ES-I3 (cell line): ENCODE measurements around the gene KIF6.
A peak's percentile ranks its signal among the peaks of the same experiment; 100 is the strongest.

Source experiments
- H3K36me3 ChIP-seq: 2 replicates; pipeline ENCODE4 v1.6.1; 2013; ENCODE audit warnings: mild to moderate bottlenecking, low read length, control low read depth, moderate library complexity; ENCODE audit not compliant: insufficient read depth
- H3K4me1 ChIP-seq: 2 replicates; pipeline ENCODE4 v1.6.1; 2013; ENCODE audit warnings: mild to moderate bottlenecking, control low read depth, low read length; ENCODE audit not compliant: insufficient read depth
- H3K9ac ChIP-seq: 2 replicates; pipeline ENCODE4 v1.6.1; 2013; ENCODE audit warnings: low read depth, mild to moderate bottlenecking, low read length, moderate library complexity
- H3K9me3 ChIP-seq: 2 replicates; pipeline ENCODE4 v1.6.1; 2013; ENCODE audit warnings: mild to moderate bottlenecking, low read length, moderate library complexity; ENCODE audit not compliant: control insufficient read depth, insufficient read depth

The KIF6 gene

DNA sequence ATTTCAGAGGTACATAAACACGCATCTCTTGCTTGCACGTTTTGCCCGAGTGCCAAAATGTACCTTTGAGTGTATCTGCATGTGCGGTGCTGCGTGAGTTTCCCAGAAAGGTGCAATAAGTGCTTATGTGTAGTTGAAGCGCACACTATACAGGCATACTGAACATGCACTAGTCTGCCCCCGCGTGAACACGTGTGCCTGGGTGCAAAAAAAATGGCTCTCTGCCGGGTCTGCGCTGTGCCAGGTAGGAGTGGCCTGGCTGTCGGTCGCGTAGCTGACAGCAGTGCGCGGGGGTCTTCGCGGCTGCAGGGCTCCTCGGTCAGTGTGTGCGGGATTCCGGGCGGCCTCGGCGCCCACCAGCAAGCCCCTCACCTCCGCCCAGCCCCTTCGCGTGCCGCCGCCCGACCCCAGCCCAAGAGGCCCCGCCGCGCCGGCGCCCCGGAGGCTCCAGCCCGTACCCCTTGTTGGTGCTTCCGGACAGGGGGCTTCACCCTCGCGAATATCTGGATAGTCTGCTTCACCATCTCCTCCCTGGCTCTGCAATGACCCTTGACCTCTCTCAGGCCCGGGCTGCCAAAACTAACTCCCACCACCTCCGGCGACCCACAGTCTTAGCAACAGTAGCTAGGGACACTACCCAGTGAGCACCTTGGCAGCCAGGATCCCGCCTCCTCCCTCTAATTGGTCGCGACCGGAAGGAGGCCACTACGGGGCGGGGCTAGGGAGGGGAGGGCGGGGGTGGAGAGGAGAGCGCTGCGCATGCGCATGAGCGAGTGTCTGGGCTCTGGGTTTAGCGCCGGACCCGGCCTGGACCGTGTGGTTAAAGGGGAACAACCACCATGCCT is at the start of gene KIF6:
Gene KIF6 (minus strand): TSS at position 622 of the 845 bp plus-strand sequence. CDS start 98 bp downstream, at position 524.
- no peaks in the 10 kb centered on the region for H3K36me3 ChIP-seq
- peak within 1 kb of the TSS; percentile 82; the same call in 1 of the 2 replicates for H3K9ac ChIP-seq
- H3K4me1 ChIP-seq = 0 out of 2 replicates have a peak, but pooled peaks cover 3% of the 10 kb centered on the region
- H3K9me3 ChIP-seq = no peaks in the 10 kb centered on the region

DNA sequence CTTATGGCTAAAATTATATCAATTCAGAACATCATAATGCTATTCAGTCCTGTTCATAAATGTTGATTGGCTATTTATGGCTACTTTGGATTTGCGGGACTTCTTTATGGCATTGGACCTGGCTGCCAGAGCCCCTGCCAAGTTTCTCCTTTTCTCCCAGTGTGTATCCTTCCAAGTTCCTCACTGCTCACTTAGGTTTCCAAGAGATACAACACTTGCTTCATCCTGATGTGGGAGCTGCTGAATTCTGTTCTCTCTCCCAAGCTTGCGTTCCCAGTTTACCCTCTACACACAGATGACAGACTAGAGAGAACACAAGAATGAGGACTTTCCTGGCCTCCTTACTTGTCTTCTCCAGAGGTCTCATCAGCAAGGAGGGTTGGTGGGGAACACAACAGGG is 48.6 kb upstream of the KIF6 start:
- no peaks in the 10 kb centered on the region for H3K36me3 ChIP-seq
- peaks cover 5% of the 10 kb centered on the region; the same call in 1 of the 2 replicates for H3K4me1 ChIP-seq
- no peak overlapping the region for H3K9ac ChIP-seq
- H3K9me3 ChIP-seq = no peaks in the 10 kb centered on the region

DNA sequence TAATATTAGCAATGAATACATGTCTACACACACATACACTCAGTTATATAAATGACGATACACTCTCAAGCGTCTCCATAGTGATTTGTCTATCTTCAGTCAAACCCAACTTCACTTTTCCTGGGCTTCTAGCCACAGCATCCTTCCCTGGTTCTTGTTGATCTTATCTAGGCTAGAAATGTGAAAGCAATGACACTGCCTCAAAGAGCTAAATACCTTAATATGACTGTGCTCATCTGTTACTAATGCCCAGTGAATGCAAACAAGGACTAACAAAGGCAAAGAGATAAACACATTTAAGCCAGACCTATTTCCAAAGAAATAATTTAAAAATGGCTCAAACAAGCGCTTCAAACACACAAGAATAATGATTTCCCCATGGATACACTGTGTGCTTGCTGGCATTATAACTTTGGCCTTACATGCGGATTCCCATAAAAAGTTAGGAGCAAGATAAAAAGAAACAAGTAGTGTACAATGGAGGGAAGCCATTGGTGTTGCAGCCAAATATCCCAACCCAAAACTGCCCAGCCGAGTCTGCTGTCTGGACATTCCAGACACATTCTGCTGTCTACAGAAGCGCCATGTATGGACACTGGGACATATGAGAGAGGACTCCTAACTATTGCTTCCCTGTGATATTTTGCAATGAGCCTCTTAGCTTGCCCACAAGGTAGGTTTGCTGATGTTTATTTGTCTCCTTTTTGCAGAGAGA is 47.5 kb upstream of the KIF6 start:
- Histone ChIP-seq H3K9ac (no peak overlapping the region), H3K4me1 (peaks cover 5% of the 10 kb centered on the region; the same call in 1 of the 2 replicates), H3K9me3 (no peaks in the 10 kb centered on the region), H3K36me3 (no peaks in the 10 kb centered on the region)

- Histone ChIP-seq H3K9ac (no peak overlapping the region), H3K9me3 (no peaks in the 10 kb centered on the region), H3K4me1 (no peaks in the 10 kb centered on the region), H3K36me3 (no peaks in the 10 kb centered on the region)
These were observed 45.2 kb upstream of the KIF6 start for GRCh38 chr6:39770446-39770845.

DNA sequence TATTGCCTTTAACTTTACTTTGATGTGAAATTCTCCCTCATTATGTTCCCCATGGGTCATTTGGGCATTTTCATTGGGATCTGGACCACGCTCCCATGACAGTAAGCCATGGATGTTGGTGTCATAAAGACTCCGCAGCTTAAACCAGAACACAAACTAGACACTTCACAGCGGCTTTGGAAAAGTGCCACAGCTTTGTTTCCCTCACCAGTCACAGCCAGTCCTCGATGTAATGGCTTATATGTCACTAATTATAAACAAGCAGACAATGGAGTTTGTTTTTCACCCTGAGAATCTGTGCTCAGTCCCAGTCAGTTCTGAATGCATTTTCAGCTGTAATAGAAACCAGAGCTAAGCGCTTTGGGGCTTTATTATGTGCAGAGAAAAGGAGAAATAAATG is 43.8 kb upstream of the KIF6 start:
- no peaks in the 10 kb centered on the region for H3K9me3 ChIP-seq
- no peak overlapping the region for H3K9ac ChIP-seq
- no peaks in the 10 kb centered on the region for H3K4me1 ChIP-seq

GRCh38 chr6:39765508-39766065 is 40.4 kb upstream of the KIF6 start:
- Histone ChIP-seq H3K9me3 (no peaks in the 10 kb centered on the region), H3K4me1 (no peaks in the 10 kb centered on the region), H3K36me3 (no peaks in the 10 kb centered on the region)

More for the DNA sequence above, 43.8 kb upstream of the KIF6 start:
- no peaks in the 10 kb centered on the region for H3K36me3 ChIP-seq

GRCh38 chr6:39760226-39760952 is 35.2 kb upstream of the KIF6 start:
- Histone ChIP-seq H3K9me3 (no peaks in the 10 kb centered on the region), H3K4me1 (no peaks in the 10 kb centered on the region), H3K9ac (no peak overlapping the region), H3K36me3 (no peaks in the 10 kb centered on the region)

More at GRCh38 chr6:39765508-39766065, 40.4 kb upstream of the KIF6 start:
- H3K9ac ChIP-seq = no peak overlapping the region

DNA sequence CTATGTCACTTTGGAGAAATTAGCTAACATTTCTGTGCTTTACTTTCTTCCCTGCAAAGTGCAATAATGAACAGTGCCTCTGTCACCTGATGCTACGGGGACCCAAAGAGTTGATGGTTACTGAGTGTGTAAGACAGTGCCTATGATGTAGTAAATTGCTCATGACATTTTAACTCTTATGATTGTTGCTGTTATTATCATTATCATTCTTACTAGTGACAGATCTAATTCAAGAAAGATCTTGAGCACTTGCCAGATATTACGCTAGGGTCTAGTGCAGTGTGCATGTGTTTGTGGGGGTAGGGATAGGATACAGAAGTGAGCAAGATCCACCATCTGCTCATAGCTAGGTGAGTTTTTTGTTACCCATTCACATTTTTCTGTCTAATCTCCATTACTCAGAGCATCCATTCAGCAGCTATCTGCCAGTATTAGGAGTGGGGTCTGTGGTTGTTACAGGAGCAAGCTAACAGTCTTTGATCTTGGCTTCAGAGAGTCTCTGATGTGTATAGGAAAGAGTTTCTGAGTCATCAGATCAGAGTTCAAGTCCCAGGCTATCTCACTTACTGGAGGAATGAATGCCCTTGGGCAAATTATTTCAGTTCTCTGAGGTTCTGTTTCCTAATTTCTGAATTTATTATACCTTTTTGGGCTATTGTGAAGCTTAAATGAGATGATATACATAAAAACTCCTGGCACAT is 33.8 kb upstream of the KIF6 start:
- H3K9ac ChIP-seq = no peak overlapping the region
- H3K4me1 ChIP-seq = no peaks in the 10 kb centered on the region
- H3K36me3 ChIP-seq = no peaks in the 10 kb centered on the region
- H3K9me3 ChIP-seq = no peaks in the 10 kb centered on the region

GRCh38 chr6:39756582-39756981 is 31.4 kb upstream of the KIF6 start:
- Histone ChIP-seq H3K9me3 (no peaks in the 10 kb centered on the region), H3K4me1 (no peaks in the 10 kb centered on the region), H3K36me3 (no peaks in the 10 kb centered on the region), H3K9ac (no peak overlapping the region)

DNA sequence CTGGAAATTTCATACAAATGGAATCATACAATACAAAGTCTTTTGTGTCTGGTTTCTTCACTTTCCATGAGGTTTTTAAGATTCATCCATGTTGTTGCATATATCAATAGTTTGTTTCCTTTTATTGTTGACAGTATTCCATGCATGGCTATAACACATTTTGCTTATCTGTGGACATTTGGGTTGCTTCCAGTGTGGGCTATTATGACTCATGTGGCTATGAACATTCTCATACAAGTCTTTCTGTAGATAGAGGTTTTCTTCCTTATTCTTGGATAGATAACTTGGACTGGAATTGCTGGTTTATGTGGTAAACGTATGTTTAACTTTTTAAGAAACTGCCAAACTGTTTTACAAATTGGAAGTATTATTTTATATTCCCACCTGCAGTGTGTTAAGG is 30.0 kb upstream of the KIF6 start:
- H3K4me1 ChIP-seq = no peaks in the 10 kb centered on the region
- no peaks in the 10 kb centered on the region for H3K36me3 ChIP-seq
- H3K9ac ChIP-seq = no peak overlapping the region
- H3K9me3 ChIP-seq = no peaks in the 10 kb centered on the region

DNA sequence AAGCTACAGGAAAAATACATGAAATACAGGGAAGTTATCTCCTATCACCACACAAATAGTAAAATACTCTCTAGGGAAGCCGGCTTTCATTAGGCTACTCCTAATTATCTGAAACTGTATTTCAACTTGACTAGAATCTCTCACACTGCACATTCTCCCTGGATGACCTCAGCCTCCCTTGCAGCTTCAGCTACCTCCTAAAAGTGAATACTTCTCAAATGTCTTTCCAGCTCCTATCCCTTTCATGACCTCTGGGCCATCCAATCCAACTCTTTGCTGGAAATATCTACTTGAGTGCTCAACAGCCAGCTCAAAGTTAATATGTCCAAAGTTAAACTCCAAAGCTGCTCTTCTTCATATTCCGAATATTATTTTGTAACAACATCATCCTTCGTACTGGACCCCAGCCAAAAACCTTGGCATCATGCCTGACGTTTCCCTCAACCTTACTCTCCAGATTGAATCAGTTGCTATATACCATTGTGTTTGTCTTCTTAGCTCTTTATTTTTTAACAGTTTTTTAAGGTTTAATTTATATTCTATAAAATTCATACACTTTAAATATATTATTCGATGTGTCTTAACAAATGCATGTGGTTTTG is 29.4 kb upstream of the KIF6 start:
- Histone ChIP-seq H3K36me3 (no peaks in the 10 kb centered on the region), H3K9ac (no peak overlapping the region), H3K4me1 (no peaks in the 10 kb centered on the region), H3K9me3 (no peaks in the 10 kb centered on the region)

DNA sequence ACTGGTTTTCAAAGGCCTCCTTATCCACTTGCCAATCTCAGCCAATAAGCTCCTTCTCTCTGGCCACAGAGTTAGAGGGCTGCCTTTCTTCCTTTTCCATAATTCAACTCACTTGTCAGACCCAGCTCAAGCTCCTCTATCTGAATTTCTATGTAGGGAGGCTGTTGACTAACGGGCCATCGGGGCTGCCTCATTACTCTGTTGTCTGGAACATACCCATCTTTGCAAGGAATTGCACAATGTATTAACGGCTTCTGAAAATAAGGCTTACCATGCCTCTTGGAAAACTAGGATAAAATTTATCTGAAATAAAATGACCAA is 28.5 kb upstream of the KIF6 start:
- Histone ChIP-seq H3K9ac (no peak overlapping the region), H3K9me3 (no peaks in the 10 kb centered on the region), H3K36me3 (no peaks in the 10 kb centered on the region), H3K4me1 (no peaks in the 10 kb centered on the region)

DNA sequence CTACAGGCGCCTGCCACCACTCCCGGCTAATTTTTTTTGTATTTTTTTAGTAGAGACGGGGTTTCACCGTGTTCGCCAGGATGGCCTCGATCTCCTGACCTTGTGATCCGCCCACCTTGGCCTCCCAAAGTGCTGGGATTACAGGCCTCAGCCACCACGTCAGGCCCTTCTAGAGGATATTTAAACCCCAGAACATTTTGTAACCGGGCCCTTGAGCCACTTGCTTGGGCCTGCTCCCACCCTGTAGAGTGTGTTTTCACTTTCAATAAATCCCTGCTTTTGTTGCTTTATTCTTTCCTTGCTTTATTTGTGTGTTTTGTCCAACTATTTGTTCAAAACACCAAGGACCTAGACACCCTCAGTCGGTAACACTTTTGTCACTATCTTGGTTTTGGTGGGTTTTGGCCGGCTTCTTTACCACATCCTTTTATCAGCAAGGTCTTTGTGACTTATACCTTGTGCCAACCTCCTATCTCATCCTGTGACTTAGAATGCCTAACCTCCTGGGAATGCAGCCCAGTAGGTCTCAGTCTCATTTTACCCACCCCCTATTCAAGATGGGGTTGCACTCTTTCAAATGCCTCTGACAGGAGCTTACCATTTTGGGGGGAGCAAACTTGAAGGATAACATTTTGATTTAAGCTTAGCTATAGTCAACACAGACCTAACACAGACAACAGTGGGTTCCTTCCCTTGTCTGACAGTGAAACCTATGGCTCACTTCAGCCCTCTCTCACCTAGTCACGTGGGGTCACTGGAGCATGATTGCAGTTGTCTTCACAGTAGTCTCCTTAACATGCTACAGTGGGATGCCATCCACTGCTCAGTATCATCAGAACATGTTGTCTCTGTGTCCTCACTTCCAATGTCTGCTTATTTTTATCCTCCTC is 27.9 kb upstream of the KIF6 start:
- no peaks in the 10 kb centered on the region for H3K9me3 ChIP-seq
- H3K4me1 ChIP-seq = no peaks in the 10 kb centered on the region
- H3K9ac ChIP-seq = no peak overlapping the region
- H3K36me3 ChIP-seq = no peaks in the 10 kb centered on the region
